Fibroblast of mammary gland (primary cell): Measurements from ENCODE around the gene BTRC.
"Not testable (repeated sequence)": the region's sequence is repeated elsewhere in the genome, so short reads cannot be mapped to it uniquely, and the experiment has no call there.

ENCODE experiments used
- DNase-seq: peaks from one replicate; pipeline ENCODE4 v3.0.0-alpha.2; 2010; ENCODE audit warnings: low read depth
- H3K4me3 ChIP-seq: 2 replicates; pipeline ENCODE4 v1.5.1; 2011; ENCODE audit warnings: low read depth, mild to moderate bottlenecking, low read length, moderate library complexity; ENCODE audit not compliant: control insufficient read depth
- TF ChIP-seq, protein P1 (sequence below): conservative IDR thresholded peaks from 2 replicates; pipeline ENCODE4 v1.5.1; 2011; ENCODE audit warnings: low read depth, low read length, inconsistent platforms; ENCODE audit not compliant: control insufficient read depth, insufficient read depth

Gene BTRC

DNA sequence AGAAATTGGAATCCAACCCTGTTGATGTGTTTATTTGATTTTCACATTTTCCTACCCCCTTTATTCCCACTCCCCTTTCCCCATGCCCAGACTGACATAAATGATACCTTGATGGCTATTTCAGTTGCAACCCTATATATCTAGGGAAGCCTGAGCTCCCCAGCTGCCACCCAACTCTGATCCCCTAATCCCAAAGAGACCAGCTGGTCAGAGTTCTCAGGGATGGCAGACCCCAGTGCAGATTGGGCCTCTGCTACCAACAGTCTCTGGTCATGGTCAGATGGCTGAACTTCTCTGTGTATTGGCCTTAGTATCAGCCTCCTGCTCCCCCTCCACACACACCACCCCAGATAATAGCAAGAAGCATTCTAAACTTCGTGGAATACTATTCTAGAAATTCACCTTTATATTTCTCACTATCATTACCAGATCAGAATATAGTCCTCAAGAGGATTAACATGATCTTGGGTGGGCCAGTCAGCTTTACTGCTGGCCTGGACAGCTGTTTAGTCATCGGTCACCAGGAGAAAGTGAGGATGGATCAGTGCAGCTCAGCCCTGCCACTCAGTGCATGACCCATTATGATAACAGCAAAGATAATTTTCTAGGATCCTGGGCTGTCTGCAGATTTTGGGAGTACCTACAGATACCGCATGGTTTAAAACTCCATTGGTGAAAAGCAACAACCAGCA is 24.5 kb upstream of the BTRC start:
- TF ChIP-seq, protein P1, sequence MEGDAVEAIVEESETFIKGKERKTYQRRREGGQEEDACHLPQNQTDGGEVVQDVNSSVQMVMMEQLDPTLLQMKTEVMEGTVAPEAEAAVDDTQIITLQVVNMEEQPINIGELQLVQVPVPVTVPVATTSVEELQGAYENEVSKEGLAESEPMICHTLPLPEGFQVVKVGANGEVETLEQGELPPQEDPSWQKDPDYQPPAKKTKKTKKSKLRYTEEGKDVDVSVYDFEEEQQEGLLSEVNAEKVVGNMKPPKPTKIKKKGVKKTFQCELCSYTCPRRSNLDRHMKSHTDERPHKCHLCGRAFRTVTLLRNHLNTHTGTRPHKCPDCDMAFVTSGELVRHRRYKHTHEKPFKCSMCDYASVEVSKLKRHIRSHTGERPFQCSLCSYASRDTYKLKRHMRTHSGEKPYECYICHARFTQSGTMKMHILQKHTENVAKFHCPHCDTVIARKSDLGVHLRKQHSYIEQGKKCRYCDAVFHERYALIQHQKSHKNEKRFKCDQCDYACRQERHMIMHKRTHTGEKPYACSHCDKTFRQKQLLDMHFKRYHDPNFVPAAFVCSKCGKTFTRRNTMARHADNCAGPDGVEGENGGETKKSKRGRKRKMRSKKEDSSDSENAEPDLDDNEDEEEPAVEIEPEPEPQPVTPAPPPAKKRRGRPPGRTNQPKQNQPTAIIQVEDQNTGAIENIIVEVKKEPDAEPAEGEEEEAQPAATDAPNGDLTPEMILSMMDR: no peak
- DNase-seq: no peak
- H3K4me3 ChIP-seq: no peak overlapping the region

DNA sequence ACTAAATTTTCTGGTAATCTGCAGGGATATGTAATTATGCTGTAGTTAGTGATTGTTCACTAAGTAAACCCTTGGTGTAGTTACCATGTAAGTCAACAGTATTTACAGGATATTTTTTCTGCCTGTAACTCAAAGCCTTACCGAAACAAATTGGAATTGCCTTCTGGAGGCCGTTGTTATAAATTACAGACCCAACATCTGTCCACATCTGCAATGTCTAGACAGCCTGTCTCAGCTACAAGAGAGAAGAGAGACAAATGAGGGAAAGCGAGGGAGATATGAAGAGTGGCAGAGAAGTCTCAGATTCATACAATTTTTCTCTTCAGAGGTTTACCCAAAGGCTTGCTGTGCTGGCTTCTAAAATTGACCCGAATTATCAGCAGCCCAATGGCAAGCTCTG is 23.7 kb upstream of the BTRC start:
- H3K4me3 ChIP-seq: no peak overlapping the region
- no peak for DNase-seq
- TF ChIP-seq, protein P1: no peak

DNA sequence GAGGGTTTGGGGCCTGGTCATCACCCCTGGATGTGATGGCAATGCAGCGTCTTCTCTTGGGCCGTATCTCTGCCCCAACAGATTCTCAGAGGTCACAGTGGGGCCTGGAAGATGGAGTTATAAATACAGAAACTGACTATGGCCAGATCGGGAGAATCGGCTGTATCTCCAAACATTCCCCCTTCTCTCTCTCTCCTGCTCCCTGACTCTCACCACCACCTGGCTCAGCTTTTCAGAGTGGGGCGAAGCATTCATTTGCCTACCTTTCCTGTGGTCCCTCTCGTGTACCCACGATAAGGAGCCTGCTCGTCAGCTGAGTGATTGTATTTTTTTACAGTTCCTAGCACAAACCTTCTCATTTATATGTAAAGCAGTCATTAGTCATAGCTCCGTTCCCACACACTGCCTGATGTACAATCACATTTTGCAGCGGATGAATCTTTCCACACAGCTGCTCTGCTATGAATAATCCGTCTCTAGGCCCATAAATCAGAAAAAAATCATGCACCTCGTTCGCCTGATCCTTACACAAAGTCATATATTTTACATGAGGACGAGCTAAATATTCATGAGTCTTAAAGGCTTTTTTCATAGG is 23.2 kb upstream of the BTRC start:
- H3K4me3 ChIP-seq: no peak overlapping the region

GRCh38 chr10:101331956-101332355 is 22.0 kb upstream of the BTRC start:
- DNase-seq: no peak
- H3K4me3 ChIP-seq: no peak overlapping the region
- TF ChIP-seq, protein P1: no peak

More for the DNA sequence above, 23.2 kb upstream of the BTRC start:
- DNase-seq: peak; percentile 82
- TF ChIP-seq, protein P1: no peak

DNA sequence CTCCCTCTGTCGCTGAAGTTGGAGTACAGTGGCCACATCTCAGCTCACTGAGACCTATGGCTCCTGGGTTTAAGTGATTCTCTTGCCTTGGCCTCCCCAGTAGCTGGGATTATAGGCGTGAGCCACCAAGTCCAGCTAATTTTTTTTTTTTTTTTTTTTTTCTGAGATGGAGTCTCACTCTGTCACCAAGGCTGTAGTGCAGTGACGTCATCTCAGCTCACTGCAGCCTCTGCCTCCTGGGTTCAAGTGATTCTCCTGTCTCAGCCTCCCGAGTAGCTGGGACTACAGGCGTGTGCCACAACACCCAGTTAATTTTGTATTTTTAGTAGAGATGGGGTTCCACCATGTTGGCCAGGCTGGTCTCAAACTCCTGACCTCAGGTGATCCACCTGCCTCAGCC is 19.7 kb upstream of the BTRC start:
- DNase-seq, H3K4me3 ChIP-seq: not testable (repeated sequence)

- H3K4me3 ChIP-seq: no peak overlapping the region
- DNase-seq: no peak
- TF ChIP-seq, protein P1: no peak
These were observed 17.6 kb upstream of the BTRC start for GRCh38 chr10:101336382-101336781.

DNA sequence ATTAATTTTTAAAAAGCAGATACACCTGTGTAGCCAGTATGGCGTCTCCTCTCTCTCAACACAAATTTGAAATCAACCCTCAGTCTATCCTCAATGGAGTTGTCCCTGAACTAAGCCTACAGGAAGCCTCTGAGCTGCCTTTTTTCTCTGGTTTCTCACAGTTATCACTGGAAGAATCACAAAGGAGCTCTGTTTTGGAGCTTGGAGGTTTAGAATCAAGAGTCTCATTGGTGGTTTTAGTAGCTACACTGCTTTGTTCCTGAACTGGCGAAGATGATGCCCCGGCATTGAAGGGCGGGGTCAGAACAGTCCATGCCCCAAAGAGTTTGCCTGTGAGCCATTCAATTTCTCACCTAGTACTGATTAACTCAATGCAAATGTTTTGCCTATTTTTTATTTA is 16.1 kb upstream of the BTRC start:
- TF ChIP-seq, protein P1: no peak
- no peak overlapping the region for H3K4me3 ChIP-seq
- no peak for DNase-seq
